Stimulated activated CD4-positive, alpha-beta T cell treated with anti-CD3 and anti-CD28 coated beads, Interleukin-15, amount 100 ng/mL, for 48 hours (primary cell): ENCODE measurements around the gene MTCH1.
"Not testable (repeated sequence)": the region's sequence is repeated elsewhere in the genome, so short reads cannot be mapped to it uniquely, and the experiment has no call there.

ENCODE experiments used
- DNase-seq, 2 donors: peaks; one replicate each; pipeline ENCODE4 v3.0.0-alpha.2; 2020; ENCODE audit warnings: low read depth in 2 of 2

MTCH1 gene

GRCh38 chr6:36997811-36998722 lies 12.1 kb upstream of the MTCH1 start:
- DNase-seq = no peak

GRCh38 chr6:36990401-36990800 lies 4.4 kb upstream of the MTCH1 start:
- DNase-seq = not testable (repeated sequence)

- DNase-seq = no peak
Observed at GRCh38 chr6:36989264-36989663, 3.3 kb upstream of the MTCH1 start.

GRCh38 chr6:36986704-36987047 lies 680 bp upstream of the MTCH1 start:
- DNase-seq = no peak

GRCh38 chr6:36985417-36985807 lies 584 bp downstream of the MTCH1 start:
- DNase-seq = no peak

GRCh38 chr6:36984581-36985416 lies 1.2 kb downstream of the MTCH1 start:
- DNase-seq = peak; percentile 49 to 61

- DNase-seq = no peak
Observed at GRCh38 chr6:36983538-36983937, 2.5 kb downstream of the MTCH1 start.

- no peak for DNase-seq
Observed at GRCh38 chr6:36980876-36981619, 4.9 kb downstream of the MTCH1 start.

GRCh38 chr6:36980129-36980528 lies 5.9 kb downstream of the MTCH1 start:
- no peak for DNase-seq

- no peak for DNase-seq
Observed at GRCh38 chr6:36979347-36979742, 6.7 kb downstream of the MTCH1 start.

- DNase-seq = no peak
Observed at GRCh38 chr6:36978421-36979346, 7.3 kb downstream of the MTCH1 start.

- DNase-seq = no peak
Observed at GRCh38 chr6:36977470-36977941, 8.5 kb downstream of the MTCH1 start.

GRCh38 chr6:36976931-36977330 lies 9.1 kb downstream of the MTCH1 start:
- DNase-seq = no peak

- DNase-seq = no peak
Observed at GRCh38 chr6:36976509-36976908, 9.5 kb downstream of the MTCH1 start.

GRCh38 chr6:36976007-36976264 lies 10.1 kb downstream of the MTCH1 start:
- DNase-seq = no peak

GRCh38 chr6:36975231-36976006 lies 10.6 kb downstream of the MTCH1 start:
- no peak for DNase-seq

- no peak for DNase-seq
Observed at GRCh38 chr6:36973647-36974046, 12.3 kb downstream of the MTCH1 start.

GRCh38 chr6:36973190-36973589 lies 12.8 kb downstream of the MTCH1 start:
- DNase-seq = no peak

- DNase-seq = no peak
Observed at GRCh38 chr6:36971921-36972673, 13.9 kb downstream of the MTCH1 start.
